Activated naive CD4-positive, alpha-beta T cell treated with anti-CD3 and anti-CD28 coated beads for 36 hours (primary cell): ENCODE results near the gene SKAP2. TPM values are rescaled to one million over a fixed set of nuclear protein-coding genes. Genes with fewer than 3 reads are reported as not detected.

ENCODE experiments used
- CTCF ChIA-PET: fragments of 350-600 bp; sonication (Branson Sonifier 250); formaldehyde crosslinking; loops from one replicate; lab custom pipeline; 2021; ENCODE audit warnings: antibody characterized with exemption; lab: Charles Lee
- DNase-seq: peaks from one replicate; pipeline ENCODE4 v3.0.0-alpha.2; 2020
- H3K27ac Mint-ChIP-seq: one replicate; pipeline ENCODE4 v1.8.0; 2021; ENCODE audit warnings: mild to moderate bottlenecking, mixed read lengths
- H3K27me3 Mint-ChIP-seq: one replicate; pipeline ENCODE4 v1.8.0; 2021; ENCODE audit warnings: low read depth, mixed read lengths
- H3K36me3 Mint-ChIP-seq: one replicate; pipeline ENCODE4 v1.8.0; 2021; ENCODE audit warnings: low read depth, mixed read lengths
- H3K4me1 Mint-ChIP-seq: one replicate; pipeline ENCODE4 v1.8.0; 2021; ENCODE audit warnings: low read depth, mixed read lengths
- H3K4me3 Mint-ChIP-seq: one replicate; pipeline ENCODE4 v1.8.0; 2021; ENCODE audit warnings: mild to moderate bottlenecking, moderate library complexity, mixed read lengths
- H3K9me3 Mint-ChIP-seq: one replicate; pipeline ENCODE4 v1.8.0; 2021; ENCODE audit warnings: mixed read lengths
- intact Hi-C: fragments of 100-400 bp; cut with micrococcal nuclease; formaldehyde crosslinking; loops from one replicate; pipeline ENCODE4 v1.15.1; 2023
- total RNA-seq, 2 experiments: library from RNA; stranded (reverse); gene quantifications; one replicate each; pipeline ENCODE4 v1.2.3, GENCODE V29; 2021

Gene SKAP2
- total RNA-seq, 2 experiments from 2014 or later: 5.6 to 6.6 TPM

- no peak overlapping the region for H3K4me3 Mint-ChIP-seq
- CTCF ChIA-PET: interaction anchor here (0.5 to 1.4 kb wide), 4 partner anchors 13 to 784 kb away, joined by 3 to 4 read pairs (median 4); no protein-coding TSS in a partner anchor
- no peak overlapping the region for H3K27ac Mint-ChIP-seq
- H3K4me1 Mint-ChIP-seq: no peaks in the 10 kb centered on the region
- H3K36me3 Mint-ChIP-seq: no peaks in the 10 kb centered on the region
- no peak for DNase-seq
- peaks cover 13% of the 10 kb centered on the region for H3K27me3 Mint-ChIP-seq
- intact Hi-C loops: no loop called here
- no peaks in the 10 kb centered on the region for H3K9me3 Mint-ChIP-seq
Observed at GRCh38 chr7:26688936-26689506, 175.4 kb downstream of the SKAP2 start.

DNA sequence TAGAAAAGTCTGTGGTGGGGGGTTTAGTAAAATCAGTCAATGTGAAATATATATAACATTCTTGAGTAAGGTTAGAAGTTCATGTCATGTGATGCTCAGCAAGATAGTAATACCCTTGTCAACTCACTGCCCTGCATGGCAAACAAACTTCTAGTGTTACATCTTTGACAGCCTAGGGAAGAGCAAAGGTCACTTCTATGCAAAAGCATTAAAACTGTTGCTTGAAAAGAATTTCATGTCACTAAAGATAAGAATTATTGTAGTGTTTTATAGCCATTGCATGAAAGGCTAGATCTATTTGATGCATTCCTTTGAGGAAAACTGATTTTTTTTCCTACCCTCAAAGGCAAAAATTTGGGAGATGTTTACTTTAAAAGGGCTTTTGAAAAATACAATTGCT, 176.0 kb downstream of the SKAP2 start:
- CTCF ChIA-PET: interaction anchor here (0.6 kb wide), 1 partner anchor 166 kb away, joined by 3 read pairs; no protein-coding TSS in a partner anchor
- Mint-ChIP-seq H3K4me3 (no peak overlapping the region), H3K36me3 (no peaks in the 10 kb centered on the region), H3K27me3 (peaks cover 15% of the 10 kb centered on the region), H3K27ac (no peak overlapping the region), H3K4me1 (no peaks in the 10 kb centered on the region), H3K9me3 (no peaks in the 10 kb centered on the region)
- intact Hi-C loops: no loop called here
- no peak for DNase-seq

- no peaks in the 10 kb centered on the region for H3K4me1 Mint-ChIP-seq
- CTCF ChIA-PET: interaction anchor here (0.7 to 2.0 kb wide), 8 partner anchors 8 to 467 kb away, joined by 3 to 8 read pairs (median 4); no protein-coding TSS in a partner anchor
- no peaks in the 10 kb centered on the region for H3K36me3 Mint-ChIP-seq
- no peaks in the 10 kb centered on the region for H3K9me3 Mint-ChIP-seq
- no peak for DNase-seq
- intact Hi-C loops: no loop called here
- H3K4me3 Mint-ChIP-seq: no peak overlapping the region
- H3K27ac Mint-ChIP-seq: no peak overlapping the region
- H3K27me3 Mint-ChIP-seq: peaks cover 21% of the 10 kb centered on the region
Observed at GRCh38 chr7:26687032-26687431, 177.4 kb downstream of the SKAP2 start.

- H3K27me3 Mint-ChIP-seq: peaks cover 20% of the 10 kb centered on the region
- H3K27ac Mint-ChIP-seq: no peak overlapping the region
- no peaks in the 10 kb centered on the region for H3K36me3 Mint-ChIP-seq
- H3K9me3 Mint-ChIP-seq: no peaks in the 10 kb centered on the region
- CTCF ChIA-PET: interaction anchor here (0.9 to 2.0 kb wide), 7 partner anchors 8 to 467 kb away, joined by 3 to 8 read pairs (median 5); no protein-coding TSS in a partner anchor
- H3K4me3 Mint-ChIP-seq: no peak overlapping the region
- peak; percentile 7 for DNase-seq
- H3K4me1 Mint-ChIP-seq: no peaks in the 10 kb centered on the region
- intact Hi-C loops: loop anchor here (1.0 kb wide), 1 partner anchor 475 kb away; no protein-coding TSS in a partner anchor
Observed at GRCh38 chr7:26686448-26686981, 177.9 kb downstream of the SKAP2 start.

GRCh38 chr7:26685606-26686005, 178.8 kb downstream of the SKAP2 start:
- DNase-seq: no peak
- intact Hi-C loops: loop anchor here (1.0 kb wide), 1 partner anchor 476 kb away; no protein-coding TSS in a partner anchor
- no peak overlapping the region for H3K4me3 Mint-ChIP-seq
- H3K27ac Mint-ChIP-seq: no peak overlapping the region
- no peaks in the 10 kb centered on the region for H3K36me3 Mint-ChIP-seq
- no peaks in the 10 kb centered on the region for H3K9me3 Mint-ChIP-seq
- H3K4me1 Mint-ChIP-seq: no peaks in the 10 kb centered on the region
- CTCF ChIA-PET: no interaction called here
- H3K27me3 Mint-ChIP-seq: peaks cover 20% of the 10 kb centered on the region

DNA sequence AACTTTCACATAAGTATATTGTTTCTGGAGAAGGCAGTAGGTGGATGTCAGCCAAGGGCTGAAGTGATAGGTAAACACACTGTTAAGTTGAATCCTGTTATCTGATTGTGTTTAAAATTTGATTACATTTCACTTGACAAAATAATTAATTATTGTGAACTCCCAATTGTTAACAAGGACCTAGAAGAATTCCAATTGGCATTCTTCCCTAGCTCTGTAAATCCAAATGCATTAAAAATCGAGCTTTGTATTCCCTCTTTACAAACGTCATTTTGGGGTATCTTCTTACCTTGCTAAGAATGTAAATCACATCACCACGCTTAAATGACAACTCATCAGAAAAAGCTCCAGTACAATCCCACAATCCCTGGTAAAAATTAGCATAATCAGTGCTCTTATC, 179.9 kb downstream of the SKAP2 start:
- H3K4me3 Mint-ChIP-seq: no peak overlapping the region
- peaks cover 20% of the 10 kb centered on the region for H3K27me3 Mint-ChIP-seq
- intact Hi-C loops: loop anchor here (5.0 kb wide), 1 partner anchor 792 kb away; no protein-coding TSS in a partner anchor
- H3K27ac Mint-ChIP-seq: no peak overlapping the region
- DNase-seq: no peak
- no peaks in the 10 kb centered on the region for H3K9me3 Mint-ChIP-seq
- H3K36me3 Mint-ChIP-seq: no peaks in the 10 kb centered on the region
- H3K4me1 Mint-ChIP-seq: no peaks in the 10 kb centered on the region
- CTCF ChIA-PET: interaction anchor here (0.6 to 1.0 kb wide), 2 partner anchors 165 to 475 kb away, joined by 3 read pairs; no protein-coding TSS in a partner anchor

DNA sequence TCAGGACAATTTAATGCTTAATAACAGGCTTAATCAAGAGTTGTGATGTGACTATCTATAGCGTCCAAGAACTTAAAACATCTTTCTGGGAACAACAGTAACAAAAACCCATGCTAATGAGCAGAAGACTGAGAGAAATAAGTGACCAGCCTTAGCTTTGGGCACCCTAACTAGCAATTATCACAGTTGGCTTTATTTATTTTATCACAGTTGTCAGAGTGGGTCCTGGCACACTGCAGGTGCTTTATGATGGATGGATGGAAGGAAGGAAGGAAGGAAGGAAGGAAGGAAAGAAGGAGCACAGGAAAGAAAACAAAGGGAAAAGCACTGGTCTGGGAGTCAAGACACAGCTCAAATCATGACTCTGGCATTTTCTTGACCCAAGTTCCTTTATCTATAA, 181.1 kb downstream of the SKAP2 start:
- intact Hi-C loops: loop anchor here (5.0 kb wide), 1 partner anchor 791 kb away; no protein-coding TSS in a partner anchor
- CTCF ChIA-PET: interaction anchor here (0.6 to 3.6 kb wide), 8 partner anchors 9 to 791 kb away, joined by 3 to 20 read pairs (median 4); partner anchors contain the start of gene SKAP2
- no peak overlapping the region for H3K27ac Mint-ChIP-seq
- H3K4me1 Mint-ChIP-seq: no peaks in the 10 kb centered on the region
- DNase-seq: no peak
- H3K36me3 Mint-ChIP-seq: no peaks in the 10 kb centered on the region
- no peaks in the 10 kb centered on the region for H3K9me3 Mint-ChIP-seq
- H3K4me3 Mint-ChIP-seq: no peak overlapping the region
- H3K27me3 Mint-ChIP-seq: peaks cover 24% of the 10 kb centered on the region

DNA sequence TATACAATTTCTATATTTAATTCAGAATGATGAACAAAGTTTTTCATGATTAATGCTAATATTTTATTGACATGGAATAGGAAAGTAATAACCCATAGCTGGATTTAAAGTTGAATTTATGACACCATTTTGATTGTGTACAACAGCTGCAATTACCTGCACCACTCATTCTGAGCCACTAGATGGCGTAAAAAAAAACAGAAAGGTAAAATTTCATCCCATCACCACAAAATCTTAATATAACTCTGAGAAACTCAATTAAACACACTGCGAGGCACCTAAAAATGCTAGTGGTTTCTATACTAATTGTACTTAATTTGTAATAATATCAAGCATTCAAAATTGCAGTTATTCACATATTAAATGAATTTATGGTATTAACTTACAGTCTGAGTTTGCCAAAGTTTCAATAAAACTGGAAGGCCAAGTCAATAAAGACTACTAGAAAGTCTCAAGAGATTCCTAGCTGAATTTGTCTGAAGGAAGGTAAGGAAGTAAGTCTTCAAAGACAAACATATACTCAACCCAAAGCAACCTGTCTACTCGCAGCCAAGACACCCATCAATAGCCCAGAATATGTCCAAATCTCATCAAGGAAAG, 182.5 kb downstream of the SKAP2 start:
- CTCF ChIA-PET: interaction anchor here (0.6 to 3.6 kb wide), 23 partner anchors 9 to 1320 kb away, joined by 3 to 20 read pairs (median 3); no protein-coding TSS in a partner anchor
- DNase-seq: peak; percentile 6
- Mint-ChIP-seq H3K4me3 (no peak overlapping the region), H3K4me1 (no peaks in the 10 kb centered on the region), H3K27ac (no peak overlapping the region), H3K27me3 (peaks cover 24% of the 10 kb centered on the region), H3K36me3 (no peaks in the 10 kb centered on the region), H3K9me3 (no peaks in the 10 kb centered on the region)
- intact Hi-C loops: loop anchor here (1.0 to 5.0 kb wide), 2 partner anchors 479 to 790 kb away; no protein-coding TSS in a partner anchor

DNA sequence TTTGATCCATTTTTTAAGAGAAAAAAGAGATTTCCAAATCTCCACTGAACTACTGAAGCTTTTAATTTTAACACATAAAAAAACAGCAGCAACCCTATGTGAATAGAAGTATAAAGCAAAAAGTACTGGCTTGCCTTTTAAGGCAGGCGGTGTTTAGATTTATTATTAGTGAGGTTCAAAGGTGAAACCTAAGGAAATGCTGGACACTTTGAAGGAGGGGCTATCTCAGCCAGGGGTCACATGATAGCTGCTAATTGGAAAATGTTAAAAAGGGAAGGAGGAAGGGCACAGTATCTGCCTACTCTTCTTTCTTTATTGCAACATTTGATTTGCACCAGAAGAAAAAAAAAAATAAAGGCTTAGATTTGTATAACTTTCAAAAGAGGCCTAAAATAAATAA, 183.8 kb downstream of the SKAP2 start:
- CTCF ChIA-PET: interaction anchor here (0.6 to 3.6 kb wide), 7 partner anchors 10 to 470 kb away, joined by 3 to 20 read pairs (median 6); no protein-coding TSS in a partner anchor

DNA sequence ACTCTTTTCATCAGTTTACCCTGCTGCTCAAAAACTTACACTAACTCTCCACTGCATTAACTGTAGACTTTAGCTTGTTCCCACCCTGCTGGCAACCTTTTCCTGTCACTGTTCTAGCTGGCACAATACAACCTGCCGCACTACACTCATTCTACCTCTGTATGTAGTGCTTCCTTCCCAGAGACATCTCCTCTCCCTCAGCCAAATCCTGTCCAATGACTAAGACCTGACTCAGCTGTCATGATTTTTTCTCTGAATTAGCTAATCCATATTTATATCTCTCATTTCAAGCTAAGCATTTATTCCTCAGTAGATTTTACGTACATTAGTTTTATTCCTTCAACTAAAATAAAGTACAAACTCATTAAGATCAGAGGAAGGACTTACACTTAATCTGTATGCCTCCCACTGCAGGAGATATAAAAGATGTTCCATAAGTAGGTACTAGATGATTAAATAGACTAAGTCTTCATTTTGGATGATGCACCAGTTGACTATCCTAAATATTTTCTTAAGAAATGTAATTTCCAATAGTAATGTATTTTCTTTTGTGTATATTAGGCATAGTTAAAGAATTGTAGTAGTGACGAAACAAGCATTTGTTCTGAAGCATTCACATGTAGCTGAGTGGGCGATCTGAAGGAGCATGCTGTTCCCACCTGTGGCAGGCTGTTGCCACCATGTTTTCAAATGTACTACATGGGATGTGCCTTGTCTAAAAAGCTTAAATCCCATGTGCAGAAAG, 189.1 kb downstream of the SKAP2 start:
- Mint-ChIP-seq H3K27me3 (peaks cover 14% of the 10 kb centered on the region), H3K27ac (no peak overlapping the region), H3K9me3 (no peaks in the 10 kb centered on the region), H3K4me1 (peaks cover 3% of the 10 kb centered on the region), H3K36me3 (no peaks in the 10 kb centered on the region), H3K4me3 (no peak overlapping the region)
- DNase-seq: no peak
- intact Hi-C loops: no loop called here
- CTCF ChIA-PET: interaction anchor here (0.5 to 0.7 kb wide), 2 partner anchors 14 to 708 kb away, joined by 3 to 4 read pairs; no protein-coding TSS in a partner anchor

More for the DNA sequence above, 183.8 kb downstream of the SKAP2 start:
- intact Hi-C loops: loop anchor here (5.0 kb wide), 1 partner anchor 788 kb away; no protein-coding TSS in a partner anchor
- no peak for DNase-seq
- H3K27me3 Mint-ChIP-seq: peaks cover 25% of the 10 kb centered on the region
- no peaks in the 10 kb centered on the region for H3K4me1 Mint-ChIP-seq
- no peak overlapping the region for H3K4me3 Mint-ChIP-seq
- no peaks in the 10 kb centered on the region for H3K36me3 Mint-ChIP-seq
- H3K27ac Mint-ChIP-seq: no peak overlapping the region
- no peaks in the 10 kb centered on the region for H3K9me3 Mint-ChIP-seq

DNA sequence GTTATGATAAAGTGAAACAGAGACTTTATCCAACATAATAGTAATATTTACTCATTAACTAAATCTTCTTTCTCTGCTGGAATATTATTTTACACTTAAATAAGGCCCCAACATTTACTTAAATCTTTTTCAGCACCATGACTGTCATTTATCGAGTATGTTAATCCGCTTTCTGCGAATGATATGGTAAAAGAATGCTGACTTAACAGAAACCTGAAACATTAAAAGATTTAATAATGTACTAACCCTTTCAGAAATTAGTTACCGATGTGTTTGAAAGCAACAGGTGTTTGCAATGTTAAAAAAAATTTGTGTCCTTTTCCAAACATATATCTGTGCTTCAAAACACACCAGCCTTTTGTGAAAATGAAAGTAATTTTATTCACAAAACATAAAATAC, 190.5 kb downstream of the SKAP2 start:
- no peak overlapping the region for H3K4me3 Mint-ChIP-seq
- no peak overlapping the region for H3K27ac Mint-ChIP-seq
- no peaks in the 10 kb centered on the region for H3K9me3 Mint-ChIP-seq
- CTCF ChIA-PET: no interaction called here
- no peak for DNase-seq
- intact Hi-C loops: no loop called here
- H3K27me3 Mint-ChIP-seq: peaks cover 13% of the 10 kb centered on the region
- no peaks in the 10 kb centered on the region for H3K36me3 Mint-ChIP-seq
- peaks cover 3% of the 10 kb centered on the region for H3K4me1 Mint-ChIP-seq
